Activated T-helper 1 cell treated with Interleukin-2 at 50 U/mL for 16 hours (primary cell): ENCODE results near the gene CCDC86.

Experiments used
- DNase-seq: peaks from one replicate; pipeline ENCODE4 v3.0.0-alpha.2; 2020; ENCODE audit warnings: low read depth

Gene CCDC86

GRCh38 chr11:60891103-60891741, 49.3 kb downstream of the CCDC86 start:
- no peak for DNase-seq

- no peak for DNase-seq
Measured at GRCh38 chr11:60895687-60896086, 53.8 kb downstream of the CCDC86 start.

- no peak for DNase-seq
Measured at GRCh38 chr11:60897496-60897895, 55.6 kb downstream of the CCDC86 start.

- DNase-seq = no peak
Measured at GRCh38 chr11:60899046-60899936, 57.4 kb downstream of the CCDC86 start.

- no peak for DNase-seq
Measured at GRCh38 chr11:60899977-60900376, 58.1 kb downstream of the CCDC86 start.
